Motor neuron (in vitro differentiated cells): Measurements from ENCODE around the gene BLM. TPM values are rescaled to one million over a fixed set of nuclear protein-coding genes. Genes with fewer than 3 reads are reported as not detected.

Experiments
- ATAC-seq, 8 experiments: fragments of 200-7000 bp; cut with Tn5 transposase; replicated peaks in 6 of 8; 2 replicates each; pipeline ENCODE4 v1.8.0; 2021; ENCODE audit warnings: mild to moderate bottlenecking in 8 of 8, moderate library complexity in 8 of 8
- H3K27ac ChIP-seq, 2 donors: fragments of 250-450 bp; sonication (Bioruptor Pico); 2 replicates each; pipeline ENCODE4 v1.9.0; 2021; ENCODE audit warnings: antibody characterized with exemption in 2 of 2, mild to moderate bottlenecking in 2 of 2, moderate library complexity in 1 of 2
- H3K4me1 ChIP-seq, 2 donors: fragments of 250-450 bp; sonication (Bioruptor Pico); replicated peaks in 1 of 2; 2 replicates each; pipeline ENCODE4 v1.6.1; 2021; ENCODE audit warnings: antibody characterized with exemption in 2 of 2, mild to moderate bottlenecking in 2 of 2, moderate library complexity in 1 of 2
- H3K4me3 ChIP-seq, 5 donors: fragments of 250-450 bp; sonication (Bioruptor Pico); 2 replicates each; pipeline ENCODE4 v1.9.0; 2021; ENCODE audit warnings: antibody characterized with exemption in 5 of 5, mild to moderate bottlenecking in 5 of 5, moderate library complexity in 4 of 5
- WGBS, 10 experiments: fragments of 450-650 bp; shearing (Covaris generic); methylation state at CpG; one replicate each; pipeline ENCODE4 v1.0.0; 2022; 5-methylcytosine and 5-hydroxymethylcytosine counted together
- in situ Hi-C, 9 experiments: fragments of 400-800 bp; cut with MboI; loops; one replicate each; pipeline ENCODE4 v1.15.0; 2021; ENCODE audit warnings: low sequenced_read_pairs in 9 of 9, low pct_unique_long_range_greater_than_20kb in 2 of 9; ENCODE audit not compliant: unreplicated experiment in 9 of 9
- total RNA-seq, 8 experiments: library from RNA; unstranded; fragments of 300-600 nt; gene quantifications; 2 replicates each; pipeline versions ENCODE4 v1.2.3 to v1.2.4, GENCODE V29; 2022

Gene BLM
- total RNA-seq, 8 experiments from 2014 or later = 1.2 to 15.8 (median 4.2) TPM

DNA sequence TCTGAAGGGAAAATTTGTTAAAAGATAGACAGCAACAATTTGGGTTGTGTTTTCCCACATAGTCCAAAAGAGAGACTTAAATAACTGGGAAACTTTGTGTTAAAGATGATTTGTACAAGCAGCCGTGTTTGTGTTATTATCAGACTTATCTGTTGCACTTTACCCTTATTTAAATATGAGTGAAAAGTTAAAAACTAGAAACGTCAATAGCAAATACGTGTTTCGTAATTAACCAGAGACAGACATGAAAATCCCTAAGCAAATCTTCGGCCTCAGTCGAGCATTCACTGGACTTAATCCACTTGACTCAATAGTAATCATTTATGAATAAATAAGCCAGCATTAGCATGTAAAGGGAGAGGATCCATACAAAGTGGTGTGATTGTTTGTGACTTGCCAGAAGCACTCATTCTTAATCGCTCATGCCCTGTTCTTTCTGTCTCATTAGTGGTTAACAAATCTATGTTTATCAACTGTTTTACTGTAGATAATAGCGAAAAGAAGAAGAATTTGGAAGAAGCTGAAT is 34.2 kb downstream of the BLM start:
- in situ Hi-C loops = no loop called here
- no peak overlapping the region for H3K27ac ChIP-seq
- H3K4me3 ChIP-seq = no peak overlapping the region
- peaks cover 8 to 23% of the 10 kb centered on the region in 2 donors for H3K4me1 ChIP-seq
- ATAC-seq = peak in 1 of 8 experiments; percentile 30
- WGBS, 10 experiments = 80 to 100% (median 88%) methylated on average over 1 to 8 of the region's 8 CpGs; no CpG with 5 or more reads in 1 of the 10 experiments

GRCh38 chr15:90756916-90757315 is 39.8 kb downstream of the BLM start:
- Histone ChIP-seq H3K4me3 (no peak overlapping the region), H3K4me1 (no peaks in the 10 kb centered on the region), H3K27ac (no peak overlapping the region)
- WGBS, 10 experiments = 57 to 100% (median 94%) methylated on average over 1 to 2 of the region's 2 CpGs; no CpG with 5 or more reads in 4 of the 10 experiments
- in situ Hi-C loops = no loop called here
- ATAC-seq = no peak

GRCh38 chr15:90757461-90757860 is 40.3 kb downstream of the BLM start:
- ATAC-seq = no peak
- Histone ChIP-seq H3K4me3 (no peak overlapping the region), H3K27ac (no peak overlapping the region), H3K4me1 (no peaks in the 10 kb centered on the region)
- 89 to 100% (median 100%) methylated on average over 1 of the region's 1 CpG; no CpG with 5 or more reads in 2 of the 10 experiments for WGBS, 10 experiments
- in situ Hi-C loops = no loop called here

GRCh38 chr15:90760661-90761232 is 43.6 kb downstream of the BLM start:
- 25 to 100% (median 83%) methylated on average over 1 of the region's 1 CpG; no CpG with 5 or more reads in 5 of the 10 experiments for WGBS, 10 experiments
- H3K4me3 ChIP-seq = no peak overlapping the region
- H3K27ac ChIP-seq = no peak overlapping the region
- H3K4me1 ChIP-seq = peaks cover 0 to 9% of the 10 kb centered on the region in 2 donors
- in situ Hi-C loops = no loop called here
- no peak for ATAC-seq

GRCh38 chr15:90761629-90762028 is 44.5 kb downstream of the BLM start:
- ATAC-seq = no peak
- Histone ChIP-seq H3K4me3 (no peak overlapping the region), H3K27ac (no peak overlapping the region), H3K4me1 (peaks cover 0 to 9% of the 10 kb centered on the region in 2 donors)
- in situ Hi-C loops = no loop called here
- 0 to 81% (median 56%) methylated on average over 1 to 3 of the region's 3 CpGs; no CpG with 5 or more reads in 2 of the 10 experiments for WGBS, 10 experiments

DNA sequence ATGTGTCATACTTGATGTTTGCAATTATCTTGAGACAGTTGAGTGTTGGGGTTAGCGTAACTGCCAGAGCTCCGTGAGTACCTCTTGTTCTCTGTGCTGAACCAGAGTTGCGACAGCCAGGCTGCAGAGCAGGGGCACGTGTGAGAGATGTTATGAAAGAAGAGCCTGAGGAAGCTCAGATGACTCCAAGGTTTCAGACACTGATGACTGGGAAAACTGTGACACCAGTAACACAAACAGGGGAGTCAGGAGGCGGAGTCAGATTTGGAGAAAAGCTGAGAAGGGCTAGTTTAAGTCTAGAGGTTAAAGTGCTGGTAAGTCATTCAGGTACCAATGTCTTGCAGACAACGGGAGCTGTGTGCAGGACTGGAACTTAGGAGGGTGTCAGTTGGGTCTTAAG is 45.0 kb downstream of the BLM start:
- H3K4me3 ChIP-seq = no peak overlapping the region
- WGBS, 10 experiments = 26 to 100% (median 83%) methylated on average over 1 to 6 of the region's 6 CpGs; no CpG with 5 or more reads in 2 of the 10 experiments
- in situ Hi-C loops = no loop called here
- peak in 1 of 8 experiments; percentile 75 for ATAC-seq
- no peak overlapping the region for H3K27ac ChIP-seq
- peaks cover 0 to 9% of the 10 kb centered on the region in 2 donors for H3K4me1 ChIP-seq

GRCh38 chr15:90763366-90764099 is 46.4 kb downstream of the BLM start:
- in situ Hi-C loops = no loop called here
- ATAC-seq = peak in 5 of 8 experiments; percentile 24 to 81 (median 50)
- peaks cover 0 to 9% of the 10 kb centered on the region in 2 donors for H3K4me1 ChIP-seq
- WGBS, 10 experiments = 74 to 100% (median 84%) methylated on average over 1 to 4 of the region's 4 CpGs; no CpG with 5 or more reads in 1 of the 10 experiments
- H3K27ac ChIP-seq = no peak overlapping the region
- no peak overlapping the region for H3K4me3 ChIP-seq

GRCh38 chr15:90765531-90765930 is 48.4 kb downstream of the BLM start:
- in situ Hi-C loops = no loop called here
- no peak for ATAC-seq
- H3K4me1 ChIP-seq = peaks cover 0 to 9% of the 10 kb centered on the region in 2 donors
- WGBS, 10 experiments = 73 to 100% (median 98%) methylated on average over 1 to 2 of the region's 2 CpGs
- H3K27ac ChIP-seq = no peak overlapping the region
- no peak overlapping the region for H3K4me3 ChIP-seq

DNA sequence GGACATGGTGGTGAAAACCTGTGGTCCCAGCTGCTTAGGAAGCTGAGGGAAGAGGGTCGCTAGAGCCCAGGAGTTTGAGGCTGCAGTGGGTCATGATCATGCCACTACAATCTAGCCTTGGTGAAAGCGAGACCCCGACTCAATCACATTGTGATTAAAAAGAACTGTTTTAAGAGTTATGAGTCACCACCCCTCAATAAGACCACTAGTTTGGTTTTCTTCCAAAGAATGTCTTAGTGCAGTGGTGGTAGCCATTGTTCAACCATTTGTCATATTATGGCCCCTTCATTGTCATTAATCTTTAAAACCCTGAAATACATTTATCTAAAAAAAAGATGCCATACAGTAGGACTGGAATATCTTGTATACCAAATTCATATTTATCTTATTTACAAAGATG is 48.8 kb downstream of the BLM start:
- Histone ChIP-seq H3K4me3 (no peak overlapping the region), H3K4me1 (peaks cover 0 to 9% of the 10 kb centered on the region in 2 donors), H3K27ac (no peak overlapping the region)
- in situ Hi-C loops = no loop called here
- WGBS, 10 experiments = 60 to 100% (median 87%) methylated on average over 2 to 3 of the region's 3 CpGs; no CpG with 5 or more reads in 3 of the 10 experiments
- no peak for ATAC-seq

- no peaks in the 10 kb centered on the region for H3K4me1 ChIP-seq
- no peak overlapping the region for H3K4me3 ChIP-seq
- in situ Hi-C loops = no loop called here
- ATAC-seq = no peak
- no peak overlapping the region for H3K27ac ChIP-seq
- WGBS, 10 experiments = 50 to 92% (median 80%) methylated on average over 1 to 6 of the region's 10 CpGs; no CpG with 5 or more reads in 2 of the 10 experiments
Measured at GRCh38 chr15:90769375-90769774, 52.2 kb downstream of the BLM start.

DNA sequence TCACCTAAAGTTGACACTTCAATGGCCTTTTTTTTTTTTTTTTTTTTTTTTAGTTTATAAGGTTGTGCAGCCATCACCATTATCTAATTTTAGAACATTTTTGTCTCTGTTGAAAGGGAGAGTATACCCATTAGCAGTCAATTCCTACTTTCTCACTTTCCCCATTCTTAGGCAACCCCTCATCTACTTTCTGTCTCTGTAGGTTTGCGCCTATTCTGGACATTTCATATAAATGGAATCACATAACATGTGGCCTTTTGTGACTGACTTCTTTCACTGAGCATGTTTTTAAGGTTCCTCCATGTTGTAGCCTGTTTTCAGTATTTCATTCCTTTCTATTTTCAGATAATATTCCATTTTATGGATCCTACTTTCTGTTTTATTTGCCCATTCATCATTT is 56.3 kb downstream of the BLM start:
- 86 to 100% (median 100%) methylated on average over 1 of the region's 1 CpG; no CpG with 5 or more reads in 1 of the 10 experiments for WGBS, 10 experiments
- Histone ChIP-seq H3K4me1 (no peaks in the 10 kb centered on the region), H3K4me3 (no peak overlapping the region), H3K27ac (no peak overlapping the region)
- in situ Hi-C loops = no loop called here
- no peak for ATAC-seq

DNA sequence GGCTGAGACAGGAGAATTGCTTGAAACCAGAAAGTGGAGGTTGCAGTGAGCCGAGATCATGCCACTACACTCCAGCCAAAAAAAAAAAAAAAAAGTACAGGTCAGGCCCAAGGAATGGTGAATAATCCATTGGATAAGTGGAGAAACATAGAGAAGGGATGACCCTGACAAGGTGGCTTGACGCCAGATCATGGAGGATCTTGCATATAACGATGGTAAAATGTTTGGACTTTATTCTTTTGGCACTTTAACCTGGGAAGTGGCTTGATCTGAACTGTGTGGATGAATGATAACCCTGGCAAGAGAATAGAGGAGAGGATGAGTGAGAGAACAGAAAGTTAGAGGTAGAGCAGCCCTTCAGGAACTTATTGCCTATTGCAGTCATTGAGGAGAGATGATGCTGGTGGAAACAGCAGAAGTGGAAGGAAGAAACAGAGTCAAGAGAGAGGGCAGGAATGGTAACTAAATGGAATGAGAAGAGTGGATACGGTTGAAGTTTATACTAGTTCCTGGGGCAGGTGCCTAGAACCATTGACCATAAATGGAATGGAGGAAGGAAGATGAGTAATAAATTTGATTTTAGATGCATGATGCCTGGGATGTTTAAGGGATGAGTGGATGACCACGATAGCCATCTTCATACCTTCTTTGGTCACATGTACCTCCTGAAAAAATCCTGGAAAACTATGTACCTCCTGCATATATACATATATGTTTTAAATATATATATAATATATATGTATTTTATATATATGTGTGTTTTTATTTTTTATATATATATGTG is 57.8 kb downstream of the BLM start:
- Histone ChIP-seq H3K4me3 (no peak overlapping the region), H3K4me1 (no peaks in the 10 kb centered on the region), H3K27ac (no peak overlapping the region)
- ATAC-seq = no peak
- in situ Hi-C loops = no loop called here
- 75 to 100% (median 96%) methylated on average over 1 to 5 of the region's 5 CpGs; no CpG with 5 or more reads in 1 of the 10 experiments for WGBS, 10 experiments

GRCh38 chr15:90780916-90781315 is 63.8 kb downstream of the BLM start:
- 75 to 100% (median 95%) methylated on average over 1 to 3 of the region's 3 CpGs; no CpG with 5 or more reads in 2 of the 10 experiments for WGBS, 10 experiments
- Histone ChIP-seq H3K27ac (no peak overlapping the region), H3K4me1 (no peaks in the 10 kb centered on the region), H3K4me3 (no peak overlapping the region)
- ATAC-seq = no peak
- in situ Hi-C loops = no loop called here
